CD4-positive, CD25-positive, alpha-beta regulatory T cell (primary cell): ENCODE results near the gene TANK. TPM values are rescaled to one million over a fixed set of nuclear protein-coding genes. Genes with fewer than 3 reads are reported as not detected.
A peak's percentile ranks its signal among the peaks of the same experiment; 100 is the strongest.

Experiments used
- ATAC-seq, 2 donors: fragments of 150-1000 bp; cut with Tn5 transposase; one replicate each; pipeline ENCODE4 v1.10.0; 2021; ENCODE audit warnings: low read depth in 2 of 2, moderate number of reproducible peaks in 2 of 2, moderate library complexity in 1 of 2
- DNase-seq, 3 donors: peaks; one replicate each; pipeline versions ENCODE4 v3.0.0 to v3.0.0-alpha.2; 2012 to 2022; ENCODE audit warnings: mixed read lengths in 1 of 3
- H3K27ac ChIP-seq: one replicate; pipeline ENCODE4 v1.7.0; 2013; ENCODE audit warnings: mild to moderate bottlenecking, low read length; ENCODE audit not compliant: insufficient read depth, poor library complexity, severe bottlenecking
- H3K27me3 ChIP-seq: one replicate; pipeline ENCODE4 v1.7.0; 2013; ENCODE audit warnings: low read length; ENCODE audit not compliant: control insufficient read depth, insufficient read depth
- H3K36me3 ChIP-seq: one replicate; pipeline ENCODE4 v1.7.0; 2013; ENCODE audit warnings: mild to moderate bottlenecking, low read length, moderate library complexity; ENCODE audit not compliant: control insufficient read depth, insufficient read depth
- H3K4me1 ChIP-seq: 2 replicates; pipeline ENCODE4 v1.7.0; 2013; ENCODE audit warnings: mild to moderate bottlenecking, low read length; ENCODE audit not compliant: insufficient read depth, control insufficient read depth, poor library complexity, severe bottlenecking
- H3K4me3 ChIP-seq: one replicate; pipeline ENCODE4 v1.7.0; 2013; ENCODE audit warnings: low read depth, mild to moderate bottlenecking, low read length, moderate library complexity
- H3K9me3 ChIP-seq, 2 experiments: 1 replicate in 1 of 2; 2 replicates in 1 of 2; pipeline ENCODE4 v1.7.0; 2013; ENCODE audit warnings: low read length in 2 of 2, mild to moderate bottlenecking in 1 of 2, moderate library complexity in 1 of 2; ENCODE audit not compliant: control insufficient read depth in 2 of 2
- H3K27ac Mint-ChIP-seq, 3 donors: one replicate each; pipeline ENCODE4 v1.8.0; 2020 to 2022; ENCODE audit warnings: mild to moderate bottlenecking in 3 of 3, mixed read lengths in 3 of 3, moderate library complexity in 2 of 3
- H3K27me3 Mint-ChIP-seq: one replicate; pipeline ENCODE4 v1.8.0; 2022; ENCODE audit warnings: mild to moderate bottlenecking, mixed read lengths
- H3K36me3 Mint-ChIP-seq: one replicate; pipeline ENCODE4 v1.8.0; 2020; ENCODE audit warnings: mixed read lengths
- H3K4me1 Mint-ChIP-seq, 4 donors: one replicate each; pipeline ENCODE4 v1.8.0; 2020 to 2022; ENCODE audit warnings: mixed read lengths in 4 of 4, mild to moderate bottlenecking in 1 of 4
- H3K4me3 Mint-ChIP-seq, 4 donors: one replicate each; pipeline ENCODE4 v1.8.0; 2020 to 2022; ENCODE audit warnings: mild to moderate bottlenecking in 4 of 4, mixed read lengths in 4 of 4, moderate library complexity in 3 of 4
- H3K9me3 Mint-ChIP-seq, 7 donors: one replicate each; pipeline ENCODE4 v1.8.0; 2020 to 2022; ENCODE audit warnings: mixed read lengths in 7 of 7, mild to moderate bottlenecking in 3 of 7, moderate library complexity in 2 of 7
- polyA plus RNA-seq, 4 donors: library from polyadenylated mRNA; unstranded; fragments of 300-500 nt; fragmentation: Illumina TruSeq; gene quantifications; one replicate each; pipeline ENCODE4 v1.2.3, GENCODE V29; 2021
- total RNA-seq: library from RNA; stranded (reverse); gene quantifications from one replicate; pipeline ENCODE4 v1.2.3, GENCODE V29; 2022

TANK gene
- total and polyA plus RNA-seq, 5 donors from 2014 or later: 84.5 to 182 (median 90.2) TPM

GRCh38 chr2:161217597-161218185 lies 57.5 kb downstream of the TANK start:
- H3K27ac Mint-ChIP-seq: peak overlapping the region in 2 of 3 donors; percentile 77 to 84
- Histone ChIP-seq H3K9me3 (no peaks in the 10 kb centered on the region), H3K27ac (no peak overlapping the region), H3K27me3 (no peaks in the 10 kb centered on the region), H3K36me3 (peaks cover 39% of the 10 kb centered on the region), H3K4me3 (no peak overlapping the region), H3K4me1 (peaks cover 4% of the 10 kb centered on the region)
- no peaks in the 10 kb centered on the region for H3K9me3 Mint-ChIP-seq
- no peak overlapping the region for H3K4me3 Mint-ChIP-seq
- no peaks in the 10 kb centered on the region for H3K27me3 Mint-ChIP-seq
- H3K4me1 Mint-ChIP-seq: peaks cover 29 to 41% (median 35%) of the 10 kb centered on the region in 4 donors
- peaks cover 14% of the 10 kb centered on the region for H3K36me3 Mint-ChIP-seq
- ATAC-seq: no peak
- DNase-seq: no peak

GRCh38 chr2:161219211-161219610 lies 59.0 kb downstream of the TANK start:
- Histone ChIP-seq H3K4me3 (no peak overlapping the region), H3K4me1 (peaks cover 4% of the 10 kb centered on the region), H3K9me3 (no peaks in the 10 kb centered on the region), H3K27me3 (no peaks in the 10 kb centered on the region), H3K27ac (no peak overlapping the region), H3K36me3 (peaks cover 28% of the 10 kb centered on the region)
- H3K27ac Mint-ChIP-seq: peak overlapping the region in 1 of 3 donors; percentile 19
- DNase-seq: no peak
- ATAC-seq: no peak
- peaks cover 31 to 44% (median 36%) of the 10 kb centered on the region in 4 donors for H3K4me1 Mint-ChIP-seq
- no peaks in the 10 kb centered on the region for H3K9me3 Mint-ChIP-seq
- no peak overlapping the region for H3K4me3 Mint-ChIP-seq
- H3K27me3 Mint-ChIP-seq: no peaks in the 10 kb centered on the region
- H3K36me3 Mint-ChIP-seq: peaks cover 13% of the 10 kb centered on the region

- Histone ChIP-seq H3K27ac (no peak overlapping the region), H3K4me3 (no peak overlapping the region), H3K27me3 (no peaks in the 10 kb centered on the region), H3K36me3 (peaks cover 44% of the 10 kb centered on the region), H3K9me3 (no peaks in the 10 kb centered on the region), H3K4me1 (no peaks in the 10 kb centered on the region)
- H3K36me3 Mint-ChIP-seq: peaks cover 17% of the 10 kb centered on the region
- DNase-seq (peak in 2 of 3 donors; percentile 61 to 71), ATAC-seq (peak; percentile 53 to 64)
- no peak overlapping the region for H3K27ac Mint-ChIP-seq
- no peak overlapping the region for H3K4me3 Mint-ChIP-seq
- no peaks in the 10 kb centered on the region for H3K9me3 Mint-ChIP-seq
- H3K4me1 Mint-ChIP-seq: peaks cover 4 to 20% (median 15%) of the 10 kb centered on the region in 4 donors
- H3K27me3 Mint-ChIP-seq: no peaks in the 10 kb centered on the region
Measured at GRCh38 chr2:161223139-161223732, 63.0 kb downstream of the TANK start.

GRCh38 chr2:161228511-161229240 lies 68.4 kb downstream of the TANK start:
- peaks cover 73% of the 10 kb centered on the region for H3K36me3 ChIP-seq
- peak overlapping the region in 1 of 3 donors; percentile 18 for H3K27ac Mint-ChIP-seq
- H3K4me1 Mint-ChIP-seq: peaks cover 7 to 16% (median 12%) of the 10 kb centered on the region in 4 donors
- no peaks in the 10 kb centered on the region for H3K27me3 ChIP-seq
- H3K27me3 Mint-ChIP-seq: no peaks in the 10 kb centered on the region
- peaks cover 33% of the 10 kb centered on the region for H3K36me3 Mint-ChIP-seq
- no peak overlapping the region for H3K27ac ChIP-seq
- peak overlapping the region in 1 of 4 donors; percentile 17 for H3K4me3 Mint-ChIP-seq
- H3K9me3 ChIP-seq: no peaks in the 10 kb centered on the region
- no peaks in the 10 kb centered on the region for H3K4me1 ChIP-seq
- ATAC-seq (no peak), DNase-seq (no peak)
- no peak overlapping the region for H3K4me3 ChIP-seq
- no peaks in the 10 kb centered on the region for H3K9me3 Mint-ChIP-seq

- Histone ChIP-seq H3K27me3 (no peaks in the 10 kb centered on the region), H3K4me1 (peaks cover 3% of the 10 kb centered on the region), H3K4me3 (no peak overlapping the region), H3K9me3 (no peaks in the 10 kb centered on the region), H3K27ac (no peak overlapping the region), H3K36me3 (peaks cover 62% of the 10 kb centered on the region)
- DNase-seq (no peak), ATAC-seq (no peak)
- Mint-ChIP-seq H3K9me3 (no peaks in the 10 kb centered on the region), H3K4me1 (peaks cover 9 to 15% (median 14%) of the 10 kb centered on the region in 4 donors), H3K4me3 (no peak overlapping the region), H3K36me3 (peaks cover 32% of the 10 kb centered on the region), H3K27me3 (no peaks in the 10 kb centered on the region), H3K27ac (peak overlapping the region in 1 of 3 donors; percentile 76)
Measured at GRCh38 chr2:161230959-161231358, 70.7 kb downstream of the TANK start.

GRCh38 chr2:161232571-161232970 lies 72.3 kb downstream of the TANK start:
- H3K36me3 Mint-ChIP-seq: peaks cover 29% of the 10 kb centered on the region

GRCh38 chr2:161233858-161234431 lies 73.7 kb downstream of the TANK start:
- peaks cover 17% of the 10 kb centered on the region for H3K36me3 Mint-ChIP-seq
- no peaks in the 10 kb centered on the region for H3K27me3 ChIP-seq
- peak overlapping the region in 1 of 3 donors; percentile 6 for H3K27ac Mint-ChIP-seq
- no peaks in the 10 kb centered on the region for H3K9me3 ChIP-seq
- no peak overlapping the region for H3K4me3 ChIP-seq
- H3K4me1 ChIP-seq: peaks cover 25% of the 10 kb centered on the region
- no peaks in the 10 kb centered on the region for H3K27me3 Mint-ChIP-seq
- no peaks in the 10 kb centered on the region for H3K9me3 Mint-ChIP-seq
- no peak overlapping the region for H3K27ac ChIP-seq
- H3K4me1 Mint-ChIP-seq: peaks cover 8 to 25% (median 16%) of the 10 kb centered on the region in 4 donors
- ATAC-seq (no peak), DNase-seq (no peak)
- H3K4me3 Mint-ChIP-seq: no peak overlapping the region
- peaks cover 44% of the 10 kb centered on the region for H3K36me3 ChIP-seq

More at GRCh38 chr2:161232571-161232970, 72.3 kb downstream of the TANK start:
- no peak overlapping the region for H3K4me3 ChIP-seq
- no peaks in the 10 kb centered on the region for H3K9me3 ChIP-seq
- H3K4me1 ChIP-seq: peaks cover 14% of the 10 kb centered on the region
- Mint-ChIP-seq H3K4me1 (peaks cover 13 to 19% (median 16%) of the 10 kb centered on the region in 4 donors), H3K4me3 (no peak overlapping the region), H3K27ac (peak overlapping the region in 1 of 3 donors; percentile 4), H3K9me3 (no peaks in the 10 kb centered on the region), H3K27me3 (no peaks in the 10 kb centered on the region)
- DNase-seq (no peak), ATAC-seq (no peak)
- no peaks in the 10 kb centered on the region for H3K27me3 ChIP-seq
- H3K27ac ChIP-seq: no peak overlapping the region
- peaks cover 57% of the 10 kb centered on the region for H3K36me3 ChIP-seq
